DOHH2 (cell line): ENCODE measurements around the gene EIF2S2.

ENCODE experiments used
- H3F3A ChIP-seq: fragments of 200-600 bp; sonication (generic), shearing (Covaris generic); 2 replicates; pipeline ENCODE4 v1.6.0; 2016; ENCODE audit warnings: antibody characterized with exemption, mild to moderate bottlenecking; ENCODE audit not compliant: control insufficient read depth, insufficient read depth
- H3K27ac ChIP-seq: fragments of 200-600 bp; sonication (generic); 2 replicates; pipeline ENCODE4 v1.5.1; 2014; ENCODE audit warnings: low read depth, mild to moderate bottlenecking, low read length, moderate library complexity
- H3K27me3 ChIP-seq: fragments of 200-600 bp; sonication (generic); 2 replicates; pipeline ENCODE4 v1.6.1; 2014; ENCODE audit warnings: mild to moderate bottlenecking, low read length, mixed read lengths; ENCODE audit not compliant: control insufficient read depth
- H3K36me3 ChIP-seq: fragments of 200-600 bp; sonication (generic); 2 replicates; pipeline ENCODE4 v1.6.1; 2014; ENCODE audit warnings: mild to moderate bottlenecking, low read length, moderate library complexity, mixed read lengths; ENCODE audit not compliant: control insufficient read depth
- H3K4me1 ChIP-seq: fragments of 200-600 bp; sonication (generic); 2 replicates; pipeline ENCODE4 v1.6.1; 2014; ENCODE audit warnings: mild to moderate bottlenecking, low read length, mixed read lengths; ENCODE audit not compliant: control insufficient read depth
- H3K4me2 ChIP-seq: fragments of 200-600 bp; sonication (generic); 2 replicates; pipeline ENCODE4 v1.6.0; 2014; ENCODE audit warnings: mild to moderate bottlenecking, low read length, moderate library complexity
- H3K4me3 ChIP-seq: fragments of 200-600 bp; sonication (generic); 2 replicates; pipeline ENCODE4 v1.5.1; 2014; ENCODE audit warnings: mild to moderate bottlenecking, low read length, mixed read lengths
- H3K79me2 ChIP-seq: fragments of 200-600 bp; sonication (generic); 2 replicates; pipeline ENCODE4 v1.6.1; 2014; ENCODE audit warnings: mild to moderate bottlenecking, low read length, mixed read lengths; ENCODE audit not compliant: control insufficient read depth
- H3K9me2 ChIP-seq: fragments of 200-600 bp; sonication (generic); replicated peaks from 2 replicates; pipeline ENCODE4 v1.6.1; 2014; ENCODE audit warnings: mild to moderate bottlenecking, low read length, mixed read lengths; ENCODE audit not compliant: control insufficient read depth
- H3K9me3 ChIP-seq: fragments of 200-600 bp; sonication (generic); 2 replicates; pipeline ENCODE4 v1.6.1; 2014; ENCODE audit warnings: antibody characterized with exemption, low read length, mixed read lengths; ENCODE audit not compliant: control insufficient read depth, insufficient read depth
- H4K20me1 ChIP-seq: fragments of 200-600 bp; sonication (generic); 2 replicates; pipeline ENCODE4 v1.6.0; 2014; ENCODE audit warnings: low read depth, mild to moderate bottlenecking, antibody characterized with exemption, low read length, moderate library complexity; ENCODE audit not compliant: control insufficient read depth, insufficient read depth
- EZH2phosphoT487 ChIP-seq: fragments of 200-600 bp; sonication (generic); IDR thresholded peaks from 2 replicates; pipeline ENCODE4 v1.6.1; 2017; ENCODE audit warnings: borderline replicate concordance, mild to moderate bottlenecking, antibody characterized with exemption, low read length, moderate library complexity, mixed read lengths
- TF ChIP-seq, protein P1 (sequence below): fragments of 200-600 bp; sonication (generic); IDR thresholded peaks from one replicate; pipeline ENCODE4 v1.5.1; 2014; ENCODE audit warnings: antibody characterized with exemption, mild to moderate bottlenecking, low read depth, low read length; ENCODE audit not compliant: poor library complexity, severe bottlenecking

EIF2S2 gene

GRCh38 chr20:34150306-34151000 is 38.4 kb upstream of the EIF2S2 start:
- Histone ChIP-seq H3K79me2 (no peaks in the 10 kb centered on the region), H3K9me2 (no peaks in the 10 kb centered on the region), H3F3A (no peaks in the 10 kb centered on the region), H3K4me3 (no peak overlapping the region), H4K20me1 (no peaks in the 10 kb centered on the region), H3K27me3 (peaks cover 4% of the 10 kb centered on the region), H3K4me1 (no peaks in the 10 kb centered on the region), H3K27ac (no peak overlapping the region), H3K36me3 (no peaks in the 10 kb centered on the region), H3K4me2 (no peak overlapping the region), H3K9me3 (no peaks in the 10 kb centered on the region)
- TF ChIP-seq, protein P1, sequence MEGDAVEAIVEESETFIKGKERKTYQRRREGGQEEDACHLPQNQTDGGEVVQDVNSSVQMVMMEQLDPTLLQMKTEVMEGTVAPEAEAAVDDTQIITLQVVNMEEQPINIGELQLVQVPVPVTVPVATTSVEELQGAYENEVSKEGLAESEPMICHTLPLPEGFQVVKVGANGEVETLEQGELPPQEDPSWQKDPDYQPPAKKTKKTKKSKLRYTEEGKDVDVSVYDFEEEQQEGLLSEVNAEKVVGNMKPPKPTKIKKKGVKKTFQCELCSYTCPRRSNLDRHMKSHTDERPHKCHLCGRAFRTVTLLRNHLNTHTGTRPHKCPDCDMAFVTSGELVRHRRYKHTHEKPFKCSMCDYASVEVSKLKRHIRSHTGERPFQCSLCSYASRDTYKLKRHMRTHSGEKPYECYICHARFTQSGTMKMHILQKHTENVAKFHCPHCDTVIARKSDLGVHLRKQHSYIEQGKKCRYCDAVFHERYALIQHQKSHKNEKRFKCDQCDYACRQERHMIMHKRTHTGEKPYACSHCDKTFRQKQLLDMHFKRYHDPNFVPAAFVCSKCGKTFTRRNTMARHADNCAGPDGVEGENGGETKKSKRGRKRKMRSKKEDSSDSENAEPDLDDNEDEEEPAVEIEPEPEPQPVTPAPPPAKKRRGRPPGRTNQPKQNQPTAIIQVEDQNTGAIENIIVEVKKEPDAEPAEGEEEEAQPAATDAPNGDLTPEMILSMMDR = no peak
- TF ChIP-seq EZH2phosphoT487 = no peak

DNA sequence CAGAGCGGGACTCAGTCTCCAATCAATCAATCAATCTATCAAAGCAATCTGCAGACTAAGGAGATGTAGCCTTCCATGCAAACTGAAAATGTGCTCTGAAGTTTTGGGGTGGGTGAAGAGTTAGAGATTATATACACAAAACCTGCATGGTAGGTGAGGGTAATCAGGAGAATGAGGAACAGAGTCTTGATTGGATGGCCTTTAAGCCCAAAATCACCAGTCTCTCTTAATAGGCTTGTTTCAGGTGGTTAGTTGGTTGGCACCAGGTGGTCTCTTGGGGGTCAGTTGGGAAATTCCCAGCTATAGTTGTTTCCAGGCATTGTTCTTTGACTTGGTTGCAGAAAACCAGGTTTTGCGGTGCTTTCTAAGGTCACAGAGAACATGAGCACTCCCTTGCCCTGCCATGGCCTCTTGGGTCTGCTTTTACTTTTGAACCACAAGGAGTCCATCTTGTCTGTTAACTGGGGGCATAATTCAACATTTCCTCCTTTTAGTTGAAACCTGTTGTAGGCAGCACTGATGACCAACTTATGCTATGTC is 33.3 kb upstream of the EIF2S2 start:
- Histone ChIP-seq H3K36me3 (no peaks in the 10 kb centered on the region), H3K27me3 (no peaks in the 10 kb centered on the region; the same call in 1 of the 2 replicates), H3K4me3 (no peak overlapping the region), H3K79me2 (no peaks in the 10 kb centered on the region), H3K9me3 (no peaks in the 10 kb centered on the region), H3K27ac (no peak overlapping the region), H3K4me1 (no peaks in the 10 kb centered on the region), H3K9me2 (no peaks in the 10 kb centered on the region), H3K4me2 (no peak overlapping the region), H4K20me1 (no peaks in the 10 kb centered on the region), H3F3A (no peaks in the 10 kb centered on the region)
- TF ChIP-seq, protein P1 = no peak
- no peak for TF ChIP-seq EZH2phosphoT487

- no peaks in the 10 kb centered on the region for H3K4me1 ChIP-seq
- H3K9me3 ChIP-seq = no peaks in the 10 kb centered on the region
- no peak overlapping the region for H3K4me3 ChIP-seq
These were observed 31.9 kb upstream of the EIF2S2 start for GRCh38 chr20:34143951-34144350.

More at GRCh38 chr20:34143951-34144350, 31.9 kb upstream of the EIF2S2 start:
- TF ChIP-seq, protein P1 = no peak
- H3K79me2 ChIP-seq = no peaks in the 10 kb centered on the region
- no peaks in the 10 kb centered on the region for H3F3A ChIP-seq
- H3K4me2 ChIP-seq = no peak overlapping the region
- H3K27ac ChIP-seq = no peak overlapping the region
- no peaks in the 10 kb centered on the region for H3K9me2 ChIP-seq
- no peaks in the 10 kb centered on the region for H3K36me3 ChIP-seq
- H3K27me3 ChIP-seq = no peaks in the 10 kb centered on the region; the same call in 1 of the 2 replicates
- H4K20me1 ChIP-seq = no peaks in the 10 kb centered on the region
